WTC11 (cell line): ENCODE results near the gene RNF125. TPM values are rescaled to one million over a fixed set of nuclear protein-coding genes. Genes with fewer than 3 reads are reported as not detected.

Experiments used
- ATAC-seq: fragments of 200-7000 bp; cut with Tn5 transposase; 2 replicates; pipeline ENCODE4 v1.10.0; 2021; ENCODE audit warnings: mild to moderate bottlenecking, moderate library complexity
- CTCF ChIA-PET: fragments of 300-600 bp; sonication (Branson Sonifier 250); formaldehyde crosslinking; loops from one replicate; lab custom pipeline; 2021; ENCODE audit warnings: antibody characterized with exemption; lab: Charles Lee
- POLR2A ChIA-PET: fragments of 350-600 bp; sonication (Branson Sonifier 250); formaldehyde crosslinking; loops from one replicate; lab custom pipeline; 2021; ENCODE audit warnings: antibody characterized with exemption; lab: Charles Lee
- DNase-seq: peaks from one replicate; pipeline ENCODE4 v3.0.0; 2021; ENCODE audit warnings: low spot score
- H3K27ac Mint-ChIP-seq: 2 replicates; pipeline ENCODE4 v1.8.0; 2021; ENCODE audit warnings: mixed read lengths
- H3K27me3 Mint-ChIP-seq: 2 replicates; pipeline ENCODE4 v1.8.0; 2021; ENCODE audit warnings: low read depth, mild to moderate bottlenecking, moderate library complexity, mixed read lengths
- H3K36me3 Mint-ChIP-seq: 2 replicates; pipeline ENCODE4 v1.8.0; 2021; ENCODE audit warnings: mixed read lengths
- H3K4me1 Mint-ChIP-seq: 2 replicates; pipeline ENCODE4 v1.8.0; 2022; ENCODE audit warnings: mixed read lengths
- H3K4me3 Mint-ChIP-seq: 2 replicates; pipeline ENCODE4 v1.8.0; 2021; ENCODE audit warnings: mild to moderate bottlenecking, moderate library complexity, mixed read lengths
- H3K9me3 Mint-ChIP-seq: 2 replicates; pipeline ENCODE4 v1.8.0; 2021; ENCODE audit warnings: mixed read lengths
- AR ChIP-seq: fragments of 250-450 bp; sonication (Bioruptor Pico); IDR thresholded peaks from 2 replicates; pipeline ENCODE4 v1.9.0; 2021; ENCODE audit warnings: mild to moderate bottlenecking
- CREM ChIP-seq: sonication (generic); formaldehyde crosslinking; IDR thresholded peaks from 2 replicates; pipeline ENCODE4 v1.8.1; 2022; ENCODE audit warnings: mild to moderate bottlenecking, missing genetic modification reagents, moderate library complexity
- FOXK1 ChIP-seq: sonication (generic); formaldehyde crosslinking; IDR thresholded peaks from 2 replicates; pipeline ENCODE4 v1.8.0; 2022; ENCODE audit warnings: mild to moderate bottlenecking, moderate library complexity, missing genetic modification reagents
- MAX ChIP-seq: sonication (generic); formaldehyde crosslinking; IDR thresholded peaks from 2 replicates; pipeline ENCODE4 v1.8.0; 2022; ENCODE audit warnings: mild to moderate bottlenecking, missing genetic modification reagents
- PREB ChIP-seq: sonication (generic); formaldehyde crosslinking; IDR thresholded peaks from 2 replicates; pipeline ENCODE4 v1.8.1; 2022; ENCODE audit warnings: mild to moderate bottlenecking, missing genetic modification reagents, moderate library complexity, borderline replicate concordance
- PRRX2 ChIP-seq: fragments of 250-450 bp; sonication (Bioruptor Pico); IDR thresholded peaks from 2 replicates; pipeline ENCODE4 v1.8.0; 2021; ENCODE audit warnings: mild to moderate bottlenecking
- USF1 ChIP-seq: sonication (generic); formaldehyde crosslinking; IDR thresholded peaks from 2 replicates; pipeline ENCODE4 v1.8.0; 2022; ENCODE audit warnings: mild to moderate bottlenecking, missing genetic modification reagents
- ZBTB21 ChIP-seq: sonication (generic); formaldehyde crosslinking; IDR thresholded peaks from 2 replicates; pipeline ENCODE4 v1.8.1; 2023; ENCODE audit warnings: mild to moderate bottlenecking, missing genetic modification reagents, borderline replicate concordance
- ZBTB43 ChIP-seq: sonication (generic); formaldehyde crosslinking; IDR thresholded peaks from 2 replicates; pipeline ENCODE4 v1.8.1; 2023; ENCODE audit warnings: mild to moderate bottlenecking, missing genetic modification reagents
- ZNF263 ChIP-seq: sonication (generic); formaldehyde crosslinking; IDR thresholded peaks from 2 replicates; pipeline ENCODE4 v1.8.1; 2022; ENCODE audit warnings: low read depth, mild to moderate bottlenecking, moderate library complexity, missing genetic modification reagents
- ZNF281 ChIP-seq: sonication (generic); formaldehyde crosslinking; IDR thresholded peaks from 2 replicates; pipeline ENCODE4 v1.8.0; 2023; ENCODE audit warnings: mild to moderate bottlenecking, missing genetic modification reagents
- ZNF671 ChIP-seq: fragments of 250-450 bp; sonication (Bioruptor Pico); IDR thresholded peaks from 2 replicates; pipeline ENCODE4 v1.8.0; 2021; ENCODE audit warnings: mild to moderate bottlenecking
- ZSCAN18 ChIP-seq: fragments of 250-450 bp; sonication (Bioruptor Pico); IDR thresholded peaks from 2 replicates; pipeline ENCODE4 v2.1.2; 2022; ENCODE audit warnings: mild to moderate bottlenecking, moderate library complexity
- total RNA-seq: library from RNA; stranded (reverse); gene quantifications from 3 replicates; pipeline ENCODE4 v1.2.3, GENCODE V29; 2021

The RNF125 gene
- total RNA-seq, 1 experiment from 2014 or later = 14.9 TPM

- peaks cover 5% of the 10 kb centered on the region; the same call in 1 of the 2 replicates for H3K36me3 Mint-ChIP-seq
- ChIA-PET POLR2A (no interaction called here), CTCF (no interaction called here)
- ATAC-seq (no peak), DNase-seq (no peak)
- H3K27me3 Mint-ChIP-seq = no peaks in the 10 kb centered on the region
- H3K27ac Mint-ChIP-seq = no peak overlapping the region
- H3K4me1 Mint-ChIP-seq = no peaks in the 10 kb centered on the region
- TF ChIP-seq PREB (no peak), ZBTB21 (CRISPR knock-in tag) (no peak), ZNF281 (CRISPR knock-in tag) (no peak), PRRX2 (CRISPR knock-in tag) (no peak)
- no peak overlapping the region for H3K4me3 Mint-ChIP-seq
- H3K9me3 Mint-ChIP-seq = peaks cover 10% of the 10 kb centered on the region
These were observed 34.6 kb upstream of the RNF125 start for GRCh38 chr18:31983976-31984375.

GRCh38 chr18:31990823-31991222 lies 27.8 kb upstream of the RNF125 start:
- TF ChIP-seq PRRX2 (CRISPR knock-in tag) (no peak), MAX (CRISPR knock-in tag) (no peak), ZSCAN18 (CRISPR knock-in tag) (no peak), ZNF263 (no peak), ZBTB43 (no peak), AR (no peak), CREM (no peak), USF1 (no peak), FOXK1 (CRISPR knock-in tag) (no peak), ZNF671 (no peak)
- no peaks in the 10 kb centered on the region for H3K27me3 Mint-ChIP-seq
- no peak overlapping the region for H3K27ac Mint-ChIP-seq
- no peaks in the 10 kb centered on the region for H3K36me3 Mint-ChIP-seq
- peaks cover 2% of the 10 kb centered on the region for H3K9me3 Mint-ChIP-seq
- H3K4me3 Mint-ChIP-seq = no peak overlapping the region
- peaks cover 9% of the 10 kb centered on the region for H3K4me1 Mint-ChIP-seq
- DNase-seq (no peak), ATAC-seq (no peak)
- POLR2A ChIA-PET = no interaction called here
- CTCF ChIA-PET = interaction anchor here (1.0 to 2.0 kb wide), 2 partner anchors 13 to 102 kb away, joined by 4 to 7 read pairs; no protein-coding TSS in a partner anchor
